Adrenal gland (tissue), 5 donors: Measurements from ENCODE around the gene PPP1R9B.

Experiments
- POLR2A ChIP-seq, 2 donors: fragments of 450-650 bp; IDR thresholded peaks; one replicate each; pipeline ENCODE4 v1.6.1; 2017; ENCODE audit warnings: antibody characterized with exemption in 2 of 2, mild to moderate bottlenecking in 2 of 2, moderate library complexity in 1 of 2
- TF ChIP-seq, protein P1 (sequence below), 6 experiments: fragments of 450-650 bp in 4 of 6; fragments of 200-600 bp in 2 of 6; sonication (generic) in 1 of 6; IDR thresholded peaks; 1 replicate in 5 of 6; 2 replicates in 1 of 6; pipeline versions ENCODE4 v1.5.1 to v1.8.0; 2016 to 2021; ENCODE audit warnings: antibody characterized with exemption in 6 of 6, mild to moderate bottlenecking in 2 of 6, moderate library complexity in 1 of 6
- donor health status: DM: no; HTN: no; CAD: no.

DNA sequence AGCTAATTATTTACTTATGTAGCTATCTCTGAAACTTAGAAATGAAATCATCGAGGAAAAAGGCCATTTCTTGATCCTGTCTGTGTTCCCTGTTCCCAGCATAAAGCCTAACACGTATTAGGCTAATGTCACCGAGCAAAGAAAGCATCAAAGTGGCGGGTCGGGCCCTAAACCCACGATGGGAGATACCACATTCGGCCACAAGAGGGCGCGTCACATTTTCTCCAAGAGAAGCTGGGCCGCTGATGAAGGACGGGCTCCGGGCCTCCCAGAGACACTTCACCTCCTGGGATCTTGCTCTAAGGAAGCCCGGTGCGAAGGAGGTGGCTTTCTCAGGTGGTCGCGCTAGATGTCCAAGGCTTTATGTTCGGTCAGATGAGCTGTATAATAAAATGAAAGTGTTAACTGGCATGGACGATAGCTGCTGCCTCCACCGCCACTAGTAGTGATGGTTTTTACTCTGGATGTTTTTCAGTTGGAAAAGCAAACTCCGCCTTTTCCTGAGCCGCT lies 56.2 kb downstream of the PPP1R9B start:
- TF ChIP-seq, protein P1, sequence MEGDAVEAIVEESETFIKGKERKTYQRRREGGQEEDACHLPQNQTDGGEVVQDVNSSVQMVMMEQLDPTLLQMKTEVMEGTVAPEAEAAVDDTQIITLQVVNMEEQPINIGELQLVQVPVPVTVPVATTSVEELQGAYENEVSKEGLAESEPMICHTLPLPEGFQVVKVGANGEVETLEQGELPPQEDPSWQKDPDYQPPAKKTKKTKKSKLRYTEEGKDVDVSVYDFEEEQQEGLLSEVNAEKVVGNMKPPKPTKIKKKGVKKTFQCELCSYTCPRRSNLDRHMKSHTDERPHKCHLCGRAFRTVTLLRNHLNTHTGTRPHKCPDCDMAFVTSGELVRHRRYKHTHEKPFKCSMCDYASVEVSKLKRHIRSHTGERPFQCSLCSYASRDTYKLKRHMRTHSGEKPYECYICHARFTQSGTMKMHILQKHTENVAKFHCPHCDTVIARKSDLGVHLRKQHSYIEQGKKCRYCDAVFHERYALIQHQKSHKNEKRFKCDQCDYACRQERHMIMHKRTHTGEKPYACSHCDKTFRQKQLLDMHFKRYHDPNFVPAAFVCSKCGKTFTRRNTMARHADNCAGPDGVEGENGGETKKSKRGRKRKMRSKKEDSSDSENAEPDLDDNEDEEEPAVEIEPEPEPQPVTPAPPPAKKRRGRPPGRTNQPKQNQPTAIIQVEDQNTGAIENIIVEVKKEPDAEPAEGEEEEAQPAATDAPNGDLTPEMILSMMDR (IDR thresholded peaks at IDR 0.05): peak; percentile 81 to 96 (median 93)
- peak in 1 of 2 donors; percentile 39 for TF ChIP-seq POLR2A (IDR thresholded peaks at IDR 0.05)
